Nephron (organoid): ENCODE results near the gene GLB1L2.
A peak's percentile ranks its signal among the peaks of the same experiment; 100 is the strongest.

Source experiments
- H3K27ac Mint-ChIP-seq, 3 experiments: 2 replicates each; pipeline ENCODE4 v1.8.0; 2020; ENCODE audit warnings: mixed read lengths in 3 of 3, mild to moderate bottlenecking in 2 of 3, moderate library complexity in 1 of 3
- H3K27me3 Mint-ChIP-seq: 2 replicates; pipeline ENCODE4 v1.8.0; 2021; ENCODE audit warnings: low read depth, mild to moderate bottlenecking, moderate library complexity, mixed read lengths
- H3K36me3 Mint-ChIP-seq: 2 replicates; pipeline ENCODE4 v1.8.0; 2020; ENCODE audit warnings: low read depth, mixed read lengths
- H3K4me1 Mint-ChIP-seq: 2 replicates; pipeline ENCODE4 v1.8.0; 2020; ENCODE audit warnings: mixed read lengths
- H3K4me3 Mint-ChIP-seq, 3 experiments: 2 replicates each; pipeline ENCODE4 v1.8.0; 2020; ENCODE audit warnings: mild to moderate bottlenecking in 3 of 3, mixed read lengths in 3 of 3, moderate library complexity in 2 of 3
- H3K9me3 Mint-ChIP-seq: 2 replicates; pipeline ENCODE4 v1.8.0; 2020; ENCODE audit warnings: mixed read lengths
- TF ChIP-seq, protein P1 (sequence below), 3 experiments: fragments of 200-600 bp; sonication (generic); IDR thresholded peaks; one replicate each; pipeline ENCODE4 v1.5.0; 2021; ENCODE audit warnings: antibody characterized with exemption in 3 of 3; ENCODE audit not compliant: unreplicated experiment in 3 of 3

Gene GLB1L2

DNA sequence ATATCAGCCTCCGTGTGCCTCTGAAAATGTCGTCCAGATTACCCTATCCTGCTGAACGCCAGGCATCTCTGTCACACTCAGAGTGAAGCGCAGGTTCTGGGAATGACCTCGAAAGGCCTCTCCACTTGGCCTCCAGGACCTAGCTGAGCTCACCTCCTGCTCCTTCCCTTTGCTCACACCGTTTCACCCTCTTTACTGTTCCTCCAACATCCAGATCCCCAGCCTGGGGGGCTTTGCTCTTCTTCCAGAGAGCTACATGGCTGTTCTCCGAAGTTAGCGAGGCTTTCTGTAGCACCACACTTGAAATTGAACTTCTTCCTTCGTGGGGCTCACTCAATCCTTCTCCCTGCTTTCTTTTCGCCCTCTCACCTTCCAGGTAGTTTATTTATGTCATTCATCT is 27.9 kb downstream of the GLB1L2 start:
- peaks cover 32% of the 10 kb centered on the region for H3K27me3 Mint-ChIP-seq
- TF ChIP-seq, protein P1, sequence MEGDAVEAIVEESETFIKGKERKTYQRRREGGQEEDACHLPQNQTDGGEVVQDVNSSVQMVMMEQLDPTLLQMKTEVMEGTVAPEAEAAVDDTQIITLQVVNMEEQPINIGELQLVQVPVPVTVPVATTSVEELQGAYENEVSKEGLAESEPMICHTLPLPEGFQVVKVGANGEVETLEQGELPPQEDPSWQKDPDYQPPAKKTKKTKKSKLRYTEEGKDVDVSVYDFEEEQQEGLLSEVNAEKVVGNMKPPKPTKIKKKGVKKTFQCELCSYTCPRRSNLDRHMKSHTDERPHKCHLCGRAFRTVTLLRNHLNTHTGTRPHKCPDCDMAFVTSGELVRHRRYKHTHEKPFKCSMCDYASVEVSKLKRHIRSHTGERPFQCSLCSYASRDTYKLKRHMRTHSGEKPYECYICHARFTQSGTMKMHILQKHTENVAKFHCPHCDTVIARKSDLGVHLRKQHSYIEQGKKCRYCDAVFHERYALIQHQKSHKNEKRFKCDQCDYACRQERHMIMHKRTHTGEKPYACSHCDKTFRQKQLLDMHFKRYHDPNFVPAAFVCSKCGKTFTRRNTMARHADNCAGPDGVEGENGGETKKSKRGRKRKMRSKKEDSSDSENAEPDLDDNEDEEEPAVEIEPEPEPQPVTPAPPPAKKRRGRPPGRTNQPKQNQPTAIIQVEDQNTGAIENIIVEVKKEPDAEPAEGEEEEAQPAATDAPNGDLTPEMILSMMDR (IDR thresholded peaks at IDR 0.05; ENCODE audit: unreplicated experiment in 3 of 3): no peak
- peak overlapping the region in 1 of 3 experiments; percentile 20 for H3K27ac Mint-ChIP-seq
- no peak overlapping the region for H3K4me3 Mint-ChIP-seq
- peaks cover 4% of the 10 kb centered on the region for H3K36me3 Mint-ChIP-seq
- H3K9me3 Mint-ChIP-seq: peaks cover 5% of the 10 kb centered on the region
- H3K4me1 Mint-ChIP-seq: peaks cover 15% of the 10 kb centered on the region

DNA sequence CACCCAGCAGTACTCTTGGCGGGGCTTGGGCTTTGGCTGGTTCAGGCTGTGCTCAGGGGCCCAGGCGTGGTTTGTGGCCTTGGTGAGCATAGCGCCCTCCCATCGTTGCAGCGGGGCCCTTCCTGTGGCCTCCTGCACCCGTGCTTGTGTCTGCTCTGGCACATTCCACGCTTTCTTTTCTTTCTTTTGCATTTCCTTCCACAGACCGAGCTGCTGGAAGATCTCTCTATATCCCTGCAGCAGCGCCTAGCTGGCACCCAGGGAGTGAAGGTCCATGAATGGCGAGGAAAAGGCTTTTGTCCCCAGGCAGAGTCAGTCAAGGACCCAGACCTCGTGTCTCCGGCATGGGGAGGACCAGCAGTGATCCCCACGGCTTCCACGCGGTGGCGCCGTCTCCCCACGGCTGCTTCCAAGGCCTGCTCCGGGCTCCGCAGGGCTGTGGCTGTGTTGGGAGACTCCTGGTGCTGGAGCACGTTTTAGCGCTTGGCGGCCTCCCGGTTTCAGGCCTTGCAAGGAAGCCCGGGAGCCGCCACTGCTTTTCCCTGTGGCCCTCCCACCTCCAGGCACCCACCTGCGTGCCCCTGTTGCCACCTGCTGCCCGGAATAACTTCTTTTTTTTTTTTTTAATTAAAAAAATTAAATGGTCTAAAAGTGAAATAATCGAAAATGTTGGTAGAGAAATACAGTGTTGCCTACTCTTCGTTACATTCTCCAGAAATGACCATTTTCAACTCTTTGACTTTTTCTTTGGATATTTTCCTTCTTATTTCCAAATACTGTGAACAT is 28.5 kb downstream of the GLB1L2 start:
- no peak overlapping the region for H3K4me3 Mint-ChIP-seq
- TF ChIP-seq, protein P1 (IDR thresholded peaks at IDR 0.05; ENCODE audit: unreplicated experiment in 3 of 3): peak; percentile 96 to 98 (median 97)
- H3K27me3 Mint-ChIP-seq: peaks cover 32% of the 10 kb centered on the region
- H3K4me1 Mint-ChIP-seq: peaks cover 10% of the 10 kb centered on the region
- no peaks in the 10 kb centered on the region for H3K36me3 Mint-ChIP-seq
- H3K27ac Mint-ChIP-seq: peak overlapping the region in 1 of 3 experiments; percentile 20
- H3K9me3 Mint-ChIP-seq: no peaks in the 10 kb centered on the region

DNA sequence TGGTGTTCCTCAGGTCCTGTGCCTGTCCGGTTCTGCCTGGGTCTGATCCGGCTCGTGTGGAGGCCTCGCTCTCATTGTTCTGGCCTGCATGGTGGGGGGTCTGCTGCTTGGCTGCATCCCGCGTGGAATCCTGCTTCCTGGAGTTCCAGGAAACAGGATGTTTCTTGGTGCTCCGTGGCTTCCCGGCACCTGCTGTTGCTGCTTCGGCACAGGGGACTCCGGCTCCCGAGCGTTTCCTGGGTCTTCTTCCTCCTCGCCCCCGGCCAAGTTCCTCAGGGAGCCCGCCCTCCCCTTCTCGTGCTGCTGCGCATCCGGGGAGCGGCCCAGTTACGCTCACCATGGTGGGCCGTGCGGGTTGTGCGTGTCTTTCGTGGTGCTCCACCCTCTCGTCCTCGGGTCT is 29.9 kb downstream of the GLB1L2 start:
- TF ChIP-seq, protein P1 (IDR thresholded peaks at IDR 0.05; ENCODE audit: unreplicated experiment in 3 of 3): no peak
- Mint-ChIP-seq H3K27me3 (peaks cover 32% of the 10 kb centered on the region), H3K4me3 (no peak overlapping the region)

DNA sequence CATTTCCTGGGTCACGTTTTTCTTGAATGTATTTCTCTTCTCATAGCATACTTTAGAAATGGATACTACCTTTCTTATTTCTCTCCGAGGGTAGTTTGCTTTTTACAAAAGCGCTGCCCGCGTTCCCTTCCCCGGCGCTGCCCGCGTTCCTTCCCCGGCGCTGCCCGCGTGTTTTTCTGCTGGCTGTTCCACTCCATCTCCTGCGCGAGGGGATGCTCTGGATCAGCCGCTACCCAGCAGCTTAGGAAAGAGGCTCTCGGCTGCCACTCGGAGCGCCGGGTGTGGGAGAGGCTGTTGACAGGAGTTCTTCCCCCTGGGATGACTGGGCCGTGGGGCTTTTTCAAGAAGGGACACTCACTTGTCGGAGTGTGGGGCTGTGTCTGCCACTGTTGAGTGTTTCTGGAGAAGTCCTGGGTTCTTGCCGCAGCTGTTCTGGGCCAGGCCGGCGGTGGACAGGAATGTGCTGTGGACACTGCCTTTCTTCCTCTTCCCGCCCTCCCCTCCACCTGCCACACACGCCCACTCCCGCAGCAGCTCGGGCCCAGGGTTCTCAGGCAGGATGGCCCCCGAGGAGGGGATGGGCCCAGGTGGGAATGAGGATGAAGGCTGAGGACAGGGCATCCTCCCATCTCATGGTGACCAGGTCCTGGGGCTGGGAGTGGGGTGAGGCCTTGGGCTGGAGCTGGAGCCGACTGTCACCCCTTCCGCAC is 30.6 kb downstream of the GLB1L2 start:
- Mint-ChIP-seq H3K9me3 (no peaks in the 10 kb centered on the region), H3K27ac (peak overlapping the region in 1 of 3 experiments; percentile 10), H3K4me3 (no peak overlapping the region), H3K4me1 (peaks cover 18% of the 10 kb centered on the region), H3K27me3 (peaks cover 33% of the 10 kb centered on the region), H3K36me3 (no peaks in the 10 kb centered on the region)
- TF ChIP-seq, protein P1 (IDR thresholded peaks at IDR 0.05; ENCODE audit: unreplicated experiment in 3 of 3): no peak

More for the DNA sequence above, 29.9 kb downstream of the GLB1L2 start:
- no peaks in the 10 kb centered on the region for H3K9me3 Mint-ChIP-seq
- no peaks in the 10 kb centered on the region for H3K36me3 Mint-ChIP-seq
- peaks cover 14% of the 10 kb centered on the region for H3K4me1 Mint-ChIP-seq
- peak overlapping the region in 1 of 3 experiments; percentile 10 for H3K27ac Mint-ChIP-seq

DNA sequence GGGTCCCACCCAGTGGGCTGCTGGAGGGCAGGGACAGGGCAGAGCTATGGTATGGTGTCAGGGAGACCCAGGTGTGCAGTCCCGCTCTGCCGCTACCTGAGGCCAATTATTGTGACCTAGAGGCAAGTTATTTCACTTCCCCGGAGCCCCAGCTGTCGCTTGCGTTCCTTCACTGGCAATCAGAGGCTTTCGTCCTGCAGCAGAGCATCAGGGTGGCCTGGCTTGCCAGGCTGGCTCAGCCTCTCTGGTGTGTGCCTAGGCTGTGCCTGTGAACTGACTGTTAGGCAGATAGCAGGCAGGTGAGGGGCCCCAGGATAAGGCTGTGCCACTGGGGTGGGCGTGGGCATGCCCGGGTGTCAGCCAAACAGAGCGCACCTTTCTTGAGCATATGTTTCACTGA is 31.4 kb downstream of the GLB1L2 start:
- no peaks in the 10 kb centered on the region for H3K9me3 Mint-ChIP-seq
- H3K4me3 Mint-ChIP-seq: no peak overlapping the region
- peaks cover 36% of the 10 kb centered on the region for H3K27me3 Mint-ChIP-seq
- no peak overlapping the region for H3K27ac Mint-ChIP-seq
- TF ChIP-seq, protein P1 (IDR thresholded peaks at IDR 0.05; ENCODE audit: unreplicated experiment in 3 of 3): no peak
- no peaks in the 10 kb centered on the region for H3K36me3 Mint-ChIP-seq
- peaks cover 20% of the 10 kb centered on the region for H3K4me1 Mint-ChIP-seq
